HEK293 (cell line): ENCODE results near the gene OAF.

Experiments used
- CTCF ChIP-seq: fragments of 450-650 bp; formaldehyde crosslinking; IDR thresholded peaks from 2 replicates; pipeline ENCODE4 v1.5.1; 2016; ENCODE audit warnings: missing biosample characterization, missing genetic modification characterization
- SCRT1 ChIP-seq: fragments of 450-650 bp; formaldehyde crosslinking; IDR thresholded peaks from 2 replicates; pipeline ENCODE4 v1.5.1; 2016; ENCODE audit warnings: missing biosample characterization, missing genetic modification characterization, borderline replicate concordance
- ZBTB7A ChIP-seq: fragments of 450-650 bp; formaldehyde crosslinking; IDR thresholded peaks from 2 replicates; pipeline ENCODE4 v1.5.1; 2016; ENCODE audit warnings: low read depth, missing biosample characterization, missing genetic modification characterization
- ZNF146 ChIP-seq: fragments of 450-650 bp; formaldehyde crosslinking; IDR thresholded peaks from 2 replicates; pipeline ENCODE4 v1.5.1; 2016; ENCODE audit warnings: missing biosample characterization, missing genetic modification characterization
- ZNF184 ChIP-seq: fragments of 450-650 bp; IDR thresholded peaks from 2 replicates; pipeline ENCODE4 v1.5.1; 2018; ENCODE audit warnings: missing biosample characterization, mild to moderate bottlenecking, missing genetic modification characterization
- ZNF311 ChIP-seq: fragments of 450-650 bp; formaldehyde crosslinking; IDR thresholded peaks from 2 replicates; pipeline ENCODE4 v1.5.1; 2017; ENCODE audit warnings: missing biosample characterization, missing genetic modification characterization, borderline replicate concordance
- ZNF561 ChIP-seq: fragments of 450-650 bp; IDR thresholded peaks from 2 replicates; pipeline ENCODE4 v1.5.1; 2018; ENCODE audit warnings: missing biosample characterization, missing genetic modification characterization, borderline replicate concordance
- ZNF580 ChIP-seq: fragments of 450-650 bp; formaldehyde crosslinking; IDR thresholded peaks from 2 replicates; pipeline ENCODE4 v1.5.1; 2016; ENCODE audit warnings: missing biosample characterization, missing genetic modification characterization
- ZNF677 ChIP-seq: fragments of 450-650 bp; IDR thresholded peaks from 2 replicates; pipeline ENCODE4 v1.5.0; 2018; ENCODE audit warnings: missing biosample characterization, mild to moderate bottlenecking, missing genetic modification characterization, moderate library complexity

- TF ChIP-seq ZNF146: no peak
- TF ChIP-seq ZBTB7A (tag by site-specific recombination): no peak
- TF ChIP-seq ZNF311 (tag by site-specific recombination): no peak
- TF ChIP-seq CTCF (tag by site-specific recombination): no peak
- TF ChIP-seq ZNF580: no peak
- TF ChIP-seq SCRT1: no peak
- no peak for TF ChIP-seq ZNF184 (tag by site-specific recombination)
- no peak for TF ChIP-seq ZNF677
- no peak for TF ChIP-seq ZNF561
Measured at GRCh38 chr11:120226714-120227113, 15.9 kb downstream of the OAF start.
